Osteocyte (in vitro differentiated cells): ENCODE measurements around the gene RBP5. TPM values are rescaled to one million over a fixed set of nuclear protein-coding genes. Genes with fewer than 3 reads are reported as not detected.

Source experiments
- DNase-seq: peaks from one replicate; pipeline ENCODE4 v3.0.0; 2021; ENCODE audit warnings: mixed read lengths; ENCODE audit not compliant: unreplicated experiment; ENCODE audit errors: extremely low spot score
- H3K27ac Mint-ChIP-seq: one replicate; pipeline ENCODE4 v1.8.0; 2021; ENCODE audit warnings: mild to moderate bottlenecking, mixed read lengths; ENCODE audit not compliant: unreplicated experiment
- H3K27me3 Mint-ChIP-seq: one replicate; pipeline ENCODE4 v1.8.0; 2021; ENCODE audit warnings: mixed read lengths; ENCODE audit not compliant: unreplicated experiment
- H3K36me3 Mint-ChIP-seq: one replicate; pipeline ENCODE4 v1.8.0; 2021; ENCODE audit warnings: mixed read lengths; ENCODE audit not compliant: unreplicated experiment
- H3K4me1 Mint-ChIP-seq: one replicate; pipeline ENCODE4 v1.8.0; 2021; ENCODE audit warnings: mixed read lengths; ENCODE audit not compliant: unreplicated experiment
- H3K4me3 Mint-ChIP-seq: one replicate; pipeline ENCODE4 v1.8.0; 2021; ENCODE audit warnings: mild to moderate bottlenecking, moderate library complexity, mixed read lengths; ENCODE audit not compliant: unreplicated experiment
- H3K9me3 Mint-ChIP-seq: one replicate; pipeline ENCODE4 v1.8.0; 2021; ENCODE audit warnings: mixed read lengths; ENCODE audit not compliant: unreplicated experiment
- CTCF ChIP-seq: fragments of 200-600 bp; sonication (generic); IDR thresholded peaks from 2 replicates; pipeline ENCODE4 v1.5.0; 2021; ENCODE audit warnings: antibody characterized with exemption, mild to moderate bottlenecking, moderate library complexity
- total RNA-seq: library from RNA; stranded (reverse); gene quantifications from 2 replicates; pipeline ENCODE4 v1.2.1, GENCODE V29; 2021

The RBP5 gene
- total RNA-seq, 1 donor from 2014 or later = not detected

- Mint-ChIP-seq H3K4me1 (no peaks in the 10 kb centered on the region), H3K36me3 (peaks cover 2% of the 10 kb centered on the region), H3K27ac (no peak overlapping the region)
Measured at GRCh38 chr12:7120166-7120565, 8.5 kb downstream of the RBP5 start.

GRCh38 chr12:7118881-7119280 is 9.8 kb downstream of the RBP5 start:
- H3K4me1 Mint-ChIP-seq = no peaks in the 10 kb centered on the region
- peaks cover 2% of the 10 kb centered on the region for H3K36me3 Mint-ChIP-seq
- TF ChIP-seq CTCF = no peak
- H3K9me3 Mint-ChIP-seq = no peaks in the 10 kb centered on the region
- no peak for DNase-seq
- peaks cover 37% of the 10 kb centered on the region for H3K27me3 Mint-ChIP-seq
- no peak overlapping the region for H3K4me3 Mint-ChIP-seq
- no peak overlapping the region for H3K27ac Mint-ChIP-seq

More at GRCh38 chr12:7120166-7120565, 8.5 kb downstream of the RBP5 start:
- H3K27me3 Mint-ChIP-seq = peaks cover 36% of the 10 kb centered on the region
- H3K4me3 Mint-ChIP-seq = no peak overlapping the region
- no peak for DNase-seq
- no peak for TF ChIP-seq CTCF
- H3K9me3 Mint-ChIP-seq = no peaks in the 10 kb centered on the region

GRCh38 chr12:7117670-7118069 is 11.0 kb downstream of the RBP5 start:
- no peak overlapping the region for H3K4me3 Mint-ChIP-seq
- no peak for DNase-seq
- H3K27me3 Mint-ChIP-seq = peaks cover 31% of the 10 kb centered on the region
- H3K36me3 Mint-ChIP-seq = peaks cover 2% of the 10 kb centered on the region
- peaks cover 5% of the 10 kb centered on the region for H3K4me1 Mint-ChIP-seq
- no peak overlapping the region for H3K27ac Mint-ChIP-seq
- H3K9me3 Mint-ChIP-seq = no peaks in the 10 kb centered on the region
- no peak for TF ChIP-seq CTCF

- DNase-seq = no peak
- TF ChIP-seq CTCF = no peak
- H3K4me1 Mint-ChIP-seq = peaks cover 5% of the 10 kb centered on the region
- peaks cover 2% of the 10 kb centered on the region for H3K36me3 Mint-ChIP-seq
- peaks cover 31% of the 10 kb centered on the region for H3K27me3 Mint-ChIP-seq
- H3K27ac Mint-ChIP-seq = no peak overlapping the region
- no peak overlapping the region for H3K4me3 Mint-ChIP-seq
- no peaks in the 10 kb centered on the region for H3K9me3 Mint-ChIP-seq
Measured at GRCh38 chr12:7116916-7117315, 11.8 kb downstream of the RBP5 start.

GRCh38 chr12:7116196-7116595 is 12.5 kb downstream of the RBP5 start:
- no peaks in the 10 kb centered on the region for H3K9me3 Mint-ChIP-seq
- H3K4me1 Mint-ChIP-seq = peaks cover 5% of the 10 kb centered on the region
- no peak overlapping the region for H3K27ac Mint-ChIP-seq
- no peak for DNase-seq
- no peak for TF ChIP-seq CTCF
- H3K36me3 Mint-ChIP-seq = peaks cover 2% of the 10 kb centered on the region
- H3K27me3 Mint-ChIP-seq = peaks cover 31% of the 10 kb centered on the region
- H3K4me3 Mint-ChIP-seq = no peak overlapping the region
